H1 (cell line): ENCODE measurements around the gene VPS13C. TPM values are rescaled to one million over a fixed set of nuclear protein-coding genes. Genes with fewer than 3 reads are reported as not detected.

Source experiments
- CTCF ChIA-PET: fragments of 300-600 bp; sonication (Branson Sonifier 250); formaldehyde crosslinking; loops from one replicate; lab custom pipeline; 2021; ENCODE audit not compliant: partially characterized antibody; lab: Charles Lee
- POLR2A ChIA-PET: fragments of 300-600 bp; sonication (Branson Sonifier 250); formaldehyde crosslinking; loops from one replicate; lab custom pipeline; 2021; ENCODE audit warnings: inconsistent platforms; ENCODE audit not compliant: partially characterized antibody; lab: Charles Lee
- DNase-seq, 2 experiments: peaks; one replicate each; pipeline versions ENCODE4 v3.0.0 to v3.0.0-alpha.2; 2010 to 2022; ENCODE audit warnings: low spot score in 2 of 2, low read depth in 1 of 2, mixed read lengths in 1 of 2
- FAIRE-seq: peaks from 2 replicates; lab custom pipeline; 2011; peaks lifted over from hg19 to GRCh38; lab: Jason Lieb, UNC
- H2AFZ ChIP-seq: 2 replicates; pipeline ENCODE4 v1.8.1; 2012; ENCODE audit warnings: low read length, inconsistent platforms
- H2AK5ac ChIP-seq: 2 replicates; pipeline ENCODE4 v1.6.1; 2013; ENCODE audit warnings: low read depth, low read length
- H2BK120ac ChIP-seq: replicated peaks from 2 replicates; pipeline ENCODE3; 2013; ENCODE audit warnings: low read depth, low read length, inconsistent platforms
- H2BK12ac ChIP-seq: 2 replicates; pipeline ENCODE4 v1.6.1; 2013; ENCODE audit warnings: low read depth, low read length
- H2BK15ac ChIP-seq: 2 replicates; pipeline ENCODE4 v1.6.1; 2013; ENCODE audit warnings: low read length
- H2BK20ac ChIP-seq: 2 replicates; pipeline ENCODE4 v1.6.1; 2013; ENCODE audit warnings: low read length
- H2BK5ac ChIP-seq: 2 replicates; pipeline ENCODE4 v1.6.1; 2013; ENCODE audit warnings: low read depth, low read length
- H3K14ac ChIP-seq: 2 replicates; pipeline ENCODE4 v1.6.1; 2013; ENCODE audit warnings: inconsistent platforms; ENCODE audit not compliant: insufficient read length
- H3K18ac ChIP-seq: 2 replicates; pipeline ENCODE4 v1.6.1; 2013; ENCODE audit warnings: low read length; ENCODE audit errors: extremely low read depth
- H3K23ac ChIP-seq: 2 replicates; pipeline ENCODE4 v1.6.1; 2013; ENCODE audit warnings: inconsistent platforms; ENCODE audit not compliant: insufficient read length
- H3K23me2 ChIP-seq: 2 replicates; pipeline ENCODE4 v1.6.1; 2013; ENCODE audit warnings: low read depth, low read length
- H3K27ac ChIP-seq: 2 replicates; pipeline ENCODE4 v1.6.1; 2011; ENCODE audit warnings: low read depth, low read length, inconsistent platforms
- H3K27me3 ChIP-seq, 4 experiments: replicated peaks in 1 of 4; 1 replicate in 1 of 4; 2 replicates in 3 of 4; pipeline versions ENCODE4 v1.6.1 to v1.8.1; 2011 to 2013; ENCODE audit warnings: low read length in 3 of 4, mild to moderate bottlenecking in 3 of 4, inconsistent platforms in 2 of 4, mixed read lengths in 2 of 4, moderate library complexity in 1 of 4; ENCODE audit not compliant: control insufficient read depth in 3 of 4, insufficient read depth in 3 of 4; ENCODE audit errors: extremely low read depth in 1 of 4
- H3K36me3 ChIP-seq, 4 experiments: 2 replicates each; pipeline versions ENCODE4 v1.6.1 to v1.8.1; 2011 to 2013; ENCODE audit warnings: mild to moderate bottlenecking in 4 of 4, low read length in 3 of 4, moderate library complexity in 2 of 4, control low read depth in 1 of 4, inconsistent platforms in 1 of 4; ENCODE audit not compliant: insufficient read depth in 4 of 4, control insufficient read depth in 2 of 4
- H3K4ac ChIP-seq: replicated peaks from 2 replicates; pipeline ENCODE3; 2013; ENCODE audit warnings: low read length, low read depth, mixed read lengths, inconsistent platforms; ENCODE audit not compliant: insufficient read length
- H3K4me1 ChIP-seq, 4 experiments: replicated peaks in 1 of 4; 1 replicate in 1 of 4; 2 replicates in 3 of 4; pipeline versions ENCODE4 v1.6.1 to v1.8.1; 2011 to 2013; ENCODE audit warnings: low read length in 3 of 4, inconsistent platforms in 2 of 4, mixed read lengths in 1 of 4; ENCODE audit not compliant: insufficient read depth in 4 of 4, control insufficient read depth in 3 of 4
- H3K4me2 ChIP-seq, 2 experiments: 2 replicates each; pipeline versions ENCODE4 v1.6.1 to v1.8.1; 2011 to 2013; ENCODE audit warnings: low read depth in 2 of 2, low read length in 2 of 2, control low read depth in 1 of 2, inconsistent platforms in 1 of 2, mild to moderate bottlenecking in 1 of 2; ENCODE audit not compliant: insufficient read depth in 1 of 2
- H3K4me3 ChIP-seq, 4 experiments: fragments of 200-600, 300-600 bp in 1 of 4; sonication (generic), shearing (Covaris generic), sonication (Bioruptor Twin) in 1 of 4; 2 replicates each; pipeline versions ENCODE4 v1.5.1 to v1.8.1; 2011 to 2016; ENCODE audit warnings: low read length in 4 of 4, low read depth in 3 of 4, control low read depth in 2 of 4, inconsistent platforms in 2 of 4, mild to moderate bottlenecking in 2 of 4, mixed read lengths in 1 of 4, moderate library complexity in 1 of 4; ENCODE audit not compliant: insufficient read depth in 2 of 4; ENCODE audit errors: extremely low read depth in 1 of 4
- H3K56ac ChIP-seq: replicated peaks from 2 replicates; pipeline ENCODE3; 2013; ENCODE audit warnings: low read depth, mild to moderate bottlenecking, mixed read lengths, low read length, inconsistent platforms; ENCODE audit not compliant: insufficient read length
- H3K79me1 ChIP-seq: 2 replicates; pipeline ENCODE4 v1.6.1; 2013; ENCODE audit warnings: low read depth, low read length, control low read depth
- H3K79me2 ChIP-seq, 2 experiments: 2 replicates each; pipeline versions ENCODE4 v1.6.1 to v1.8.1; 2012 to 2013; ENCODE audit warnings: low read length in 2 of 2, mild to moderate bottlenecking in 2 of 2, inconsistent platforms in 1 of 2; ENCODE audit not compliant: insufficient read depth in 2 of 2, control insufficient read depth in 1 of 2
- H3K9ac ChIP-seq, 4 experiments: replicated peaks in 1 of 4; 1 replicate in 1 of 4; 2 replicates in 3 of 4; pipeline versions ENCODE4 v1.6.1 to v1.8.1; 2011 to 2013; ENCODE audit warnings: low read depth in 3 of 4, low read length in 3 of 4, control low read depth in 2 of 4, mild to moderate bottlenecking in 2 of 4, moderate library complexity in 2 of 4, inconsistent platforms in 1 of 4; ENCODE audit errors: extremely low read depth in 1 of 4
- H3K9me3 ChIP-seq, 2 experiments: 2 replicates each; pipeline versions ENCODE4 v1.6.1 to v1.8.1; 2012 to 2013; ENCODE audit warnings: mild to moderate bottlenecking in 2 of 2, moderate library complexity in 2 of 2, control low read depth in 1 of 2, inconsistent platforms in 1 of 2, low read depth in 1 of 2, low read length in 1 of 2, mixed read lengths in 1 of 2; ENCODE audit not compliant: insufficient read depth in 2 of 2
- H4K20me1 ChIP-seq, 2 experiments: replicated peaks in 1 of 2; 2 replicates each; pipeline versions ENCODE3 to v1.8.1; 2011 to 2013; ENCODE audit warnings: inconsistent platforms in 2 of 2, low read length in 2 of 2, mild to moderate bottlenecking in 1 of 2; ENCODE audit not compliant: insufficient read depth in 2 of 2, control insufficient read depth in 1 of 2
- H4K5ac ChIP-seq: 2 replicates; pipeline ENCODE4 v1.6.1; 2013; ENCODE audit warnings: low read length, low read depth, mixed read lengths, inconsistent platforms; ENCODE audit not compliant: insufficient read length
- H4K8ac ChIP-seq: 2 replicates; pipeline ENCODE4 v1.8.0; 2013; ENCODE audit warnings: mild to moderate bottlenecking, moderate library complexity, low read length, inconsistent platforms; ENCODE audit not compliant: insufficient read depth; ENCODE audit errors: extremely low read depth
- H4K91ac ChIP-seq: replicated peaks from 2 replicates; pipeline ENCODE3; 2013; ENCODE audit warnings: low read length, mixed read lengths, inconsistent platforms; ENCODE audit not compliant: insufficient read length
- KDM5A ChIP-seq: fragments of 200-600 bp; IDR thresholded peaks from 2 replicates; pipeline ENCODE4 v1.7.1; 2012; ENCODE audit warnings: mild to moderate bottlenecking, low read length, inconsistent platforms, mixed read lengths
- RAD21 ChIP-seq, 2 experiments: IDR thresholded peaks in 1 of 2; conservative IDR thresholded peaks in 1 of 2; 2 replicates each; pipeline ENCODE4 v1.6.1; 2011; ENCODE audit warnings: low read depth in 2 of 2, low read length in 2 of 2, improper control_type of control experiment in 1 of 2, inconsistent platforms in 1 of 2, mild to moderate bottlenecking in 1 of 2, moderate library complexity in 1 of 2
- SIN3A ChIP-seq, 2 experiments: IDR thresholded peaks in 1 of 2; conservative IDR thresholded peaks in 1 of 2; 2 replicates each; pipeline ENCODE4 v1.6.1; 2011 to 2012; ENCODE audit warnings: low read length in 2 of 2, improper control_type of control experiment in 1 of 2, low read depth in 1 of 2, mild to moderate bottlenecking in 1 of 2
- WGBS, 2 experiments: shearing (Covaris generic) in 1 of 2; methylation state at CpG; one replicate each; pipeline versions ENCODE4 v1.1.6 to v1.1.7; 2013 to 2015; ENCODE audit warnings: low lambda C conversion rate in 2 of 2, mixed read lengths in 2 of 2, inconsistent platforms in 1 of 2, low coverage in 1 of 2, missing lambda C conversion rate in 1 of 2; ENCODE audit not compliant: insufficient replicate concordance in 2 of 2, insufficient coverage in 1 of 2, insufficient read length in 1 of 2; ENCODE audit errors: extremely low coverage in 1 of 2, missing lambda C conversion rate in 1 of 2; 5-methylcytosine and 5-hydroxymethylcytosine counted together
- polyA plus RNA-seq, 7 experiments: library from polyadenylated mRNA; depleted of rRNA in 3 of 7; stranded (reverse) in 5 of 7; unstranded in 2 of 7; fragments of >200 nt in 5 of 7; fragments of 200-250 nt in 2 of 7; gene quantifications; 1 replicate in 5 of 7; 2 replicates in 1 of 7; 4 replicates in 1 of 7; pipeline versions ENCODE4 v1.2.1 to v1.2.3, GENCODE V29; 2011 to 2013; ENCODE audit warnings: missing spikeins in 2 of 7, mixed read lengths in 2 of 7
- total RNA-seq: library from RNA; stranded (reverse); fragmentation: NEBNext Ultra II Directional; extraction: Animal tissue kit (Norgen Biotek cat#: 25700); gene quantifications from 2 replicates; pipeline ENCODE4 v1.2.1, GENCODE V29; 2021

VPS13C gene
- total and polyA plus RNA-seq, 2 of the 8 experiments (the other 6 are each of a cell fraction or from before 2014, with no cell fraction given), result 4.8 to 18.8 TPM

DNA sequence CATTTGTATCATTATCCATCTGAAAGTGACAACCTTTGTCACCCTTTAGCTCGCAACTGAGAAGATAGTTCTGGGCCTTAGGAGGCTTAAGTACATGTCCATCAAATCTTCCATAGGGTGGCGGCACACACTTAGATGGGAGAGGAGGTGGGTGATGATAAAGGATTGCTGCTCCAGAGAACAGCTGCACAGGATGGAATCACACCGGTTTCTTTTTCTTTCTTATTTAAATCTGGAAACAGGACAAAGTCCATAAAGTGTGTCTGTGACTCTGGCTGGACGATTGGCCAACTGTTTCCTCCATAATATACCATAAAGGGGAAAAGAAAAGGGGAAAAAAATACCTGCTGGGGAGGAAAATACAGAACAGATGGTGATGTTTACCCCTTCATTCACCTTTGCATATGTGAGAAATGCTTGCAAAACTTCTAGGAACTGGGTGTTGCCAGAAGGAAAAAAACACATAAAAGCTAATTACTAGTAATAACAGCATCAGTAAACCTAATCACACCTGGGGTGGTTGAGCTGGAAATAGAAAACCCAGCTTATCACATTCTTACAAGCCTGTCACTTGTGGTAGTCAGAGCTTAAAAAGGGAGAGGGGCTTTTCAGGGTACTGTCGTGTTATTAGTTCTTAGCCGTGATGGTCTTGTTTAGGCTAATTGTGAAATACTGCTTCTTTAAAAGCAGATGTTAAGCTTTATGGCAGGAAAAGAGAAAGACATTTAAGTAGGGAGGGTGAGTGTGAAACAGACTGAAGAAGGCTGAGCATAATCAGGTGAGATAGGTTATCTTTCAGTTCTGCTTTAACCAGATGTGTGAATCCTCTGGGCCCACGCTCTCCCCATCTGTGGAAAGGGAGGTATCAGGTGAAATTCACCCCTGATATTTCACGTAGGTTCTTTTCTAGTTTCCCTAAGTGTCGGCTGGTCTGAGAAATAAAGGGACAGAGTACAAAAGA lies 23.2 kb upstream of the VPS13C start:
- Histone ChIP-seq H3K9me3 (no peaks in the 10 kb centered on the region; a peak in 1 of 4 replicates), H2BK5ac (no peak overlapping the region), H3K36me3 (no peaks in the 10 kb centered on the region), H3K14ac (no peak overlapping the region), H2AK5ac (no peak overlapping the region), H4K8ac (no peak overlapping the region), H2BK120ac (no peak overlapping the region), H2BK20ac (no peak overlapping the region), H4K91ac (no peak overlapping the region), H3K4me3 (no peak overlapping the region), H3K4me1 (no peaks in the 10 kb centered on the region), H4K20me1 (no peaks in the 10 kb centered on the region), H3K18ac (no peak overlapping the region), H3K27ac (no peak overlapping the region), H3K9ac (no peak overlapping the region), H3K23me2 (no peaks in the 10 kb centered on the region), H2BK12ac (no peak overlapping the region), H2BK15ac (no peak overlapping the region), H3K56ac (no peak overlapping the region), H3K4ac (no peak overlapping the region), H3K79me1 (no peaks in the 10 kb centered on the region), H3K79me2 (no peaks in the 10 kb centered on the region), H3K27me3 (no peaks in the 10 kb centered on the region), H3K23ac (no peak overlapping the region), H4K5ac (no peak overlapping the region), H3K4me2 (no peak overlapping the region), H2AFZ (no peak overlapping the region)
- no peak for FAIRE-seq
- ChIA-PET POLR2A (no interaction called here), CTCF (interaction anchor here (0.6 to 2.0 kb wide), 8 partner anchors 9 to 224 kb away, joined by 3 to 9 read pairs (median 4); no protein-coding TSS in a partner anchor)
- TF ChIP-seq RAD21 (IDR thresholded peaks at IDR 0.05 in 1 of 2, conservative IDR thresholded peaks at IDR 0.05 in 1 of 2; ENCODE audit: low read depth in 2 of 2, low read length in 2 of 2), result peak in 1 of 2 experiments; percentile 4; a peak in 1 of 4 replicates
- TF ChIP-seq SIN3A (conservative IDR thresholded peaks at IDR 0.05 in 1 of 2, IDR thresholded peaks at IDR 0.05 in 1 of 2; ENCODE audit: low read depth in 1 of 2, low read length in 2 of 2), result no peak
- TF ChIP-seq KDM5A, result no peak
- DNase-seq, result no peak
- 92% methylated on average over 9 of the region's 9 CpGs; no CpG with 5 or more reads in 1 of the 2 experiments for WGBS, 2 experiments
